IPS DF 6.9 (cell line): Measurements from ENCODE around the gene LPCAT1.
"Not testable (repeated sequence)": the region's sequence is repeated elsewhere in the genome, so short reads cannot be mapped to it uniquely, and the experiment has no call there.

ENCODE experiments used
- DNase-seq: peaks from one replicate; pipeline ENCODE4 v3.0.0-alpha.2; 2013; ENCODE audit warnings: low read depth, low spot score
- H3K27ac ChIP-seq: one replicate; pipeline ENCODE4 v1.5.1; 2013; ENCODE audit warnings: low read length, control low read depth
- H3K27me3 ChIP-seq: 2 replicates; pipeline ENCODE4 v1.6.1; 2013; ENCODE audit warnings: mild to moderate bottlenecking, low read length; ENCODE audit not compliant: control insufficient read depth, insufficient read depth
- H3K36me3 ChIP-seq: 2 replicates; pipeline ENCODE4 v1.6.1; 2013; ENCODE audit warnings: low read length; ENCODE audit not compliant: control insufficient read depth, insufficient read depth
- H3K4me1 ChIP-seq: 2 replicates; pipeline ENCODE4 v1.6.1; 2013; ENCODE audit warnings: low read length; ENCODE audit not compliant: control insufficient read depth, insufficient read depth
- H3K4me3 ChIP-seq: 2 replicates; pipeline ENCODE4 v1.5.1; 2013; ENCODE audit warnings: mild to moderate bottlenecking, low read length
- H3K9me3 ChIP-seq: 2 replicates; pipeline ENCODE4 v1.6.1; 2013; ENCODE audit warnings: low read length, inconsistent platforms; ENCODE audit not compliant: control insufficient read depth, insufficient read depth
- WGBS: extraction: QIAGEN DNeasy Blood & Tissue Kit; methylation state at CpG from one replicate; pipeline ENCODE4 v1.1.7; 2013; ENCODE audit warnings: mixed read lengths, missing lambda C conversion rate; ENCODE audit not compliant: insufficient read length, insufficient coverage; 5-methylcytosine and 5-hydroxymethylcytosine counted together

LPCAT1 gene

GRCh38 chr5:1519631-1520210 lies 4.0 kb downstream of the LPCAT1 start:
- Histone ChIP-seq H3K27ac (no peak overlapping the region), H3K9me3 (no peaks in the 10 kb centered on the region), H3K36me3 (0 out of 2 replicates have a peak, but pooled peaks cover 4% of the 10 kb centered on the region), H3K27me3 (no peaks in the 10 kb centered on the region), H3K4me3 (no peak overlapping the region), H3K4me1 (peaks cover 20% of the 10 kb centered on the region)
- no CpG with 5 or more reads among the region's 12 CpGs for WGBS
- no peak for DNase-seq

GRCh38 chr5:1517838-1518237 lies 5.9 kb downstream of the LPCAT1 start:
- Histone ChIP-seq H3K36me3 (0 out of 2 replicates have a peak, but pooled peaks cover 4% of the 10 kb centered on the region), H3K9me3 (no peaks in the 10 kb centered on the region), H3K27me3 (no peaks in the 10 kb centered on the region), H3K4me1 (peaks cover 34% of the 10 kb centered on the region), H3K4me3 (no peak overlapping the region), H3K27ac (no peak overlapping the region)
- no CpG with 5 or more reads among the region's 20 CpGs for WGBS
- DNase-seq, result no peak

GRCh38 chr5:1516615-1517601 lies 6.9 kb downstream of the LPCAT1 start:
- H3K36me3 ChIP-seq, result peaks cover 7% of the 10 kb centered on the region; the same call in 1 of the 2 replicates
- no peak overlapping the region for H3K27ac ChIP-seq
- no CpG with 5 or more reads among the region's 19 CpGs for WGBS
- H3K4me3 ChIP-seq, result no peak overlapping the region
- no peak for DNase-seq
- no peaks in the 10 kb centered on the region for H3K27me3 ChIP-seq
- H3K9me3 ChIP-seq, result no peaks in the 10 kb centered on the region
- H3K4me1 ChIP-seq, result peaks cover 34% of the 10 kb centered on the region

GRCh38 chr5:1515921-1516571 lies 7.7 kb downstream of the LPCAT1 start:
- peaks cover 11% of the 10 kb centered on the region for H3K36me3 ChIP-seq
- WGBS, result no CpG with 5 or more reads among the region's 8 CpGs

GRCh38 chr5:1515311-1515920 lies 8.3 kb downstream of the LPCAT1 start:
- Histone ChIP-seq H3K9me3 (no peaks in the 10 kb centered on the region), H3K27ac (peak overlapping the region; percentile 57), H3K4me1 (peaks cover 39% of the 10 kb centered on the region), H3K4me3 (no peak overlapping the region), H3K27me3 (no peaks in the 10 kb centered on the region), H3K36me3 (peaks cover 17% of the 10 kb centered on the region)
- no peak for DNase-seq
- WGBS, result no CpG with 5 or more reads among the region's 11 CpGs

More at GRCh38 chr5:1515921-1516571, 7.7 kb downstream of the LPCAT1 start:
- peak overlapping the region; percentile 57 for H3K27ac ChIP-seq
- H3K9me3 ChIP-seq, result no peaks in the 10 kb centered on the region
- no peak overlapping the region for H3K4me3 ChIP-seq
- no peak for DNase-seq
- H3K4me1 ChIP-seq, result peaks cover 36% of the 10 kb centered on the region
- no peaks in the 10 kb centered on the region for H3K27me3 ChIP-seq

- peaks cover 20% of the 10 kb centered on the region for H3K36me3 ChIP-seq
- WGBS, result no CpG with 5 or more reads among the region's 11 CpGs
- DNase-seq, result peak; percentile 84
- not testable (repeated sequence) for H3K4me3 ChIP-seq, H3K9me3 ChIP-seq, H3K27me3 ChIP-seq
- H3K27ac ChIP-seq, result peak overlapping the region; percentile 79
- peaks cover 39% of the 10 kb centered on the region for H3K4me1 ChIP-seq
Observed at GRCh38 chr5:1514819-1515310, 8.9 kb downstream of the LPCAT1 start.

- no peaks in the 10 kb centered on the region for H3K9me3 ChIP-seq
- no peak overlapping the region for H3K4me3 ChIP-seq
- H3K27ac ChIP-seq, result peak overlapping the region; percentile 79
- no peak for DNase-seq
- H3K27me3 ChIP-seq, result no peaks in the 10 kb centered on the region
- peaks cover 17% of the 10 kb centered on the region for H3K36me3 ChIP-seq
- no CpG with 5 or more reads among the region's 30 CpGs for WGBS
- peaks cover 35% of the 10 kb centered on the region for H3K4me1 ChIP-seq
Observed at GRCh38 chr5:1514027-1514818, 9.5 kb downstream of the LPCAT1 start.

GRCh38 chr5:1513326-1514026 lies 10.3 kb downstream of the LPCAT1 start:
- WGBS, result no CpG with 5 or more reads among the region's 26 CpGs
- no peak for DNase-seq
- H3K36me3 ChIP-seq, result peaks cover 22% of the 10 kb centered on the region

GRCh38 chr5:1512541-1513291 lies 11.0 kb downstream of the LPCAT1 start:
- no peak for DNase-seq

More at GRCh38 chr5:1513326-1514026, 10.3 kb downstream of the LPCAT1 start:
- H3K27me3 ChIP-seq, result no peaks in the 10 kb centered on the region
- peak overlapping the region; percentile 79 for H3K27ac ChIP-seq
- H3K9me3 ChIP-seq, result no peaks in the 10 kb centered on the region
- H3K4me1 ChIP-seq, result peaks cover 35% of the 10 kb centered on the region
- H3K4me3 ChIP-seq, result no peak overlapping the region

More at GRCh38 chr5:1512541-1513291, 11.0 kb downstream of the LPCAT1 start:
- no peak overlapping the region for H3K4me3 ChIP-seq
- no peaks in the 10 kb centered on the region for H3K9me3 ChIP-seq
- H3K27me3 ChIP-seq, result no peaks in the 10 kb centered on the region
- peaks cover 25% of the 10 kb centered on the region for H3K36me3 ChIP-seq
- no CpG with 5 or more reads among the region's 25 CpGs for WGBS
- peaks cover 34% of the 10 kb centered on the region for H3K4me1 ChIP-seq
- no peak overlapping the region for H3K27ac ChIP-seq
